DOHH2 (cell line): Measurements from ENCODE around the gene BRCA2.

Experiments
- H3F3A ChIP-seq: fragments of 200-600 bp; sonication (generic), shearing (Covaris generic); 2 replicates; pipeline ENCODE4 v1.6.0; 2016; ENCODE audit warnings: antibody characterized with exemption, mild to moderate bottlenecking; ENCODE audit not compliant: control insufficient read depth, insufficient read depth
- H3K27ac ChIP-seq: fragments of 200-600 bp; sonication (generic); 2 replicates; pipeline ENCODE4 v1.5.1; 2014; ENCODE audit warnings: low read depth, mild to moderate bottlenecking, low read length, moderate library complexity
- H3K27me3 ChIP-seq: fragments of 200-600 bp; sonication (generic); 2 replicates; pipeline ENCODE4 v1.6.1; 2014; ENCODE audit warnings: mild to moderate bottlenecking, low read length, mixed read lengths; ENCODE audit not compliant: control insufficient read depth
- H3K36me3 ChIP-seq: fragments of 200-600 bp; sonication (generic); 2 replicates; pipeline ENCODE4 v1.6.1; 2014; ENCODE audit warnings: mild to moderate bottlenecking, low read length, moderate library complexity, mixed read lengths; ENCODE audit not compliant: control insufficient read depth
- H3K4me1 ChIP-seq: fragments of 200-600 bp; sonication (generic); 2 replicates; pipeline ENCODE4 v1.6.1; 2014; ENCODE audit warnings: mild to moderate bottlenecking, low read length, mixed read lengths; ENCODE audit not compliant: control insufficient read depth
- H3K4me2 ChIP-seq: fragments of 200-600 bp; sonication (generic); 2 replicates; pipeline ENCODE4 v1.6.0; 2014; ENCODE audit warnings: mild to moderate bottlenecking, low read length, moderate library complexity
- H3K4me3 ChIP-seq: fragments of 200-600 bp; sonication (generic); 2 replicates; pipeline ENCODE4 v1.5.1; 2014; ENCODE audit warnings: mild to moderate bottlenecking, low read length, mixed read lengths
- H3K79me2 ChIP-seq: fragments of 200-600 bp; sonication (generic); 2 replicates; pipeline ENCODE4 v1.6.1; 2014; ENCODE audit warnings: mild to moderate bottlenecking, low read length, mixed read lengths; ENCODE audit not compliant: control insufficient read depth
- H3K9me2 ChIP-seq: fragments of 200-600 bp; sonication (generic); replicated peaks from 2 replicates; pipeline ENCODE4 v1.6.1; 2014; ENCODE audit warnings: mild to moderate bottlenecking, low read length, mixed read lengths; ENCODE audit not compliant: control insufficient read depth
- H3K9me3 ChIP-seq: fragments of 200-600 bp; sonication (generic); 2 replicates; pipeline ENCODE4 v1.6.1; 2014; ENCODE audit warnings: antibody characterized with exemption, low read length, mixed read lengths; ENCODE audit not compliant: control insufficient read depth, insufficient read depth
- H4K20me1 ChIP-seq: fragments of 200-600 bp; sonication (generic); 2 replicates; pipeline ENCODE4 v1.6.0; 2014; ENCODE audit warnings: low read depth, mild to moderate bottlenecking, antibody characterized with exemption, low read length, moderate library complexity; ENCODE audit not compliant: control insufficient read depth, insufficient read depth
- EZH2phosphoT487 ChIP-seq: fragments of 200-600 bp; sonication (generic); IDR thresholded peaks from 2 replicates; pipeline ENCODE4 v1.6.1; 2017; ENCODE audit warnings: borderline replicate concordance, mild to moderate bottlenecking, antibody characterized with exemption, low read length, moderate library complexity, mixed read lengths
- TF ChIP-seq, protein P1 (sequence below): fragments of 200-600 bp; sonication (generic); IDR thresholded peaks from one replicate; pipeline ENCODE4 v1.5.1; 2014; ENCODE audit warnings: antibody characterized with exemption, mild to moderate bottlenecking, low read depth, low read length; ENCODE audit not compliant: poor library complexity, severe bottlenecking

Gene BRCA2

DNA sequence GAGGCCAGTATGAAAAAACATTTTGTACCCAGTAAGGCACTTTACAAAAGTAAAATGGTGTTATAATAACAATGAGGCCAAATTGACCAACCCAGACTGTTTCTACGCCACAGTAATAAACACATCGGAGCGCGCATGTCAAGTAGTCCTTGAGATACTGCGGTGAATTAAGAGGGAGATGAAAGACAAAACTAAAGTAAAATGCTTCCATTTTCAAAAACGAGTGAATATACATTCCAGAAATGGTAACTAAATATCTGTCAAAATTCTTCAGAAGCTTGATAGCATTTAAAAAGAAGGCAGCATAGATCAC is 93.6 kb downstream of the BRCA2 start:
- Histone ChIP-seq H3K9me2 (no peaks in the 10 kb centered on the region), H3K36me3 (no peaks in the 10 kb centered on the region), H3K4me1 (no peaks in the 10 kb centered on the region), H3F3A (no peaks in the 10 kb centered on the region), H3K27ac (no peak overlapping the region), H3K4me2 (no peak overlapping the region), H3K9me3 (no peaks in the 10 kb centered on the region), H3K79me2 (no peaks in the 10 kb centered on the region), H3K4me3 (no peak overlapping the region), H3K27me3 (peaks cover 3% of the 10 kb centered on the region; the same call in 1 of the 2 replicates), H4K20me1 (no peaks in the 10 kb centered on the region)
- no peak for TF ChIP-seq EZH2phosphoT487
- TF ChIP-seq, protein P1, sequence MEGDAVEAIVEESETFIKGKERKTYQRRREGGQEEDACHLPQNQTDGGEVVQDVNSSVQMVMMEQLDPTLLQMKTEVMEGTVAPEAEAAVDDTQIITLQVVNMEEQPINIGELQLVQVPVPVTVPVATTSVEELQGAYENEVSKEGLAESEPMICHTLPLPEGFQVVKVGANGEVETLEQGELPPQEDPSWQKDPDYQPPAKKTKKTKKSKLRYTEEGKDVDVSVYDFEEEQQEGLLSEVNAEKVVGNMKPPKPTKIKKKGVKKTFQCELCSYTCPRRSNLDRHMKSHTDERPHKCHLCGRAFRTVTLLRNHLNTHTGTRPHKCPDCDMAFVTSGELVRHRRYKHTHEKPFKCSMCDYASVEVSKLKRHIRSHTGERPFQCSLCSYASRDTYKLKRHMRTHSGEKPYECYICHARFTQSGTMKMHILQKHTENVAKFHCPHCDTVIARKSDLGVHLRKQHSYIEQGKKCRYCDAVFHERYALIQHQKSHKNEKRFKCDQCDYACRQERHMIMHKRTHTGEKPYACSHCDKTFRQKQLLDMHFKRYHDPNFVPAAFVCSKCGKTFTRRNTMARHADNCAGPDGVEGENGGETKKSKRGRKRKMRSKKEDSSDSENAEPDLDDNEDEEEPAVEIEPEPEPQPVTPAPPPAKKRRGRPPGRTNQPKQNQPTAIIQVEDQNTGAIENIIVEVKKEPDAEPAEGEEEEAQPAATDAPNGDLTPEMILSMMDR: no peak

DNA sequence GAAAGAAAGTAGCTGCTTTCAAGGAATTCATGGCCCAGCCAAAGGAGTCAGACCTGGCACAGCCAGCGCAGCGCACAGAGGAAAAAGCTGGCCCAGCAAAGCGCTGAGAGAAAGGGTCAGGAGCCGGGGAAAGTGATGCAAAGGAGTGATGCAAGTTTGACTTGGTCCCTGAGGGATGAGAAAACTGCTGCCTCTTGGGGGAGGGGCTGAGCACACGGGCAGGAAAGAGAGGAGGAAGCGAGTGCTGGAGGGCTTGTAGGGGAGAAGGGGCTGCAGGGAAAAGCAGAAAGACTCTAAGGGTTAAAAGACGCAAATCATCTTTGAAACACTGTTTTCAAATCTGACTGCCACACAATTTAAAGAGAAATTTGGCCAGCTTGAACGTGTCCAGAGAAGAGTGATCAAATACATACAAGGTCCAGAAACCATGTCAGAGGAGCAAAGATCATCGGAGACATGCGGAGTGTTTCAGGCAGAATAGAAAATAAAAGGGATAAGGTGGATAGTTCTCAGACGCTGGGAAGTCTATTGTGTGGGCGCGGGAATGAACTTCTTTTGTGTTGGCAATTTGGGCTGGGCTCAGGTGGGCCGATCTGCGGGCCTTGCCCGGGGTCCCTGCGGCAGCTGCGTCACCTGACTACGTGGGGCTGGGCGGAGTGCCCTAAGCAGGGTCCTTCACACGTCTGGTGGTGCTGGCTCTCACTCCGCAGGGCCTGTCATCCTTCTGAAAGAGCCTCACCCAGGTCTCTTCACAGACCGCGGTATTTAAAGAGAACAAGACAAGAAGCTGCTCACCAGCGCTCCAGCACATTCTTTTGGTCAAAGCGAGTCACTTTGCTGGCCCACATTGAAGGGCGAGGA is 94.5 kb downstream of the BRCA2 start:
- Histone ChIP-seq H3K4me2 (no peak overlapping the region), H3K9me3 (no peaks in the 10 kb centered on the region), H3K27ac (no peak overlapping the region), H3K4me1 (no peaks in the 10 kb centered on the region), H3F3A (no peaks in the 10 kb centered on the region), H3K9me2 (no peaks in the 10 kb centered on the region), H3K79me2 (no peaks in the 10 kb centered on the region), H3K27me3 (peaks cover 3% of the 10 kb centered on the region; the same call in 1 of the 2 replicates), H4K20me1 (no peaks in the 10 kb centered on the region), H3K36me3 (no peaks in the 10 kb centered on the region), H3K4me3 (no peak overlapping the region)
- TF ChIP-seq, protein P1: no peak
- no peak for TF ChIP-seq EZH2phosphoT487

DNA sequence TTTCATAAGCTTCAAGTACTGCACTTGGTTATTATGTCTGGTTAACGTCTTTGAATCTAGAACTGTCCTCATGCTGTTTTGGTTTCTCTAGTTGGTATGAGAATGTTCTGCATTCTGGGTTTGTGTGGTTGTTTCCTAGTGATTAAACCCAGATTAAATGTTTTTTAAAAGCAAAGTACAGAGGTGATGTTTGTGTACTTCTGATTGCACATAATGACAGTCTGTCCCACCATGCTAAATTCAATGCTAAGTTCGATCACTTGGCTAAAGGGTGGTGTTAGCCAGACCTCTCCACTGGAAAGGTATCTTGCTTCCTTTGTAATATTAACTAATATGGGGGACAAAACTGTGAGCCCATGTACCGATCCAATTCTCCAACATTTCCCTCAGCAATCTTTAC is 98.0 kb downstream of the BRCA2 start:
- H3K27ac ChIP-seq: no peak overlapping the region
- H3K36me3 ChIP-seq: no peaks in the 10 kb centered on the region
- no peaks in the 10 kb centered on the region for H3F3A ChIP-seq
- H3K9me2 ChIP-seq: no peaks in the 10 kb centered on the region
- no peak overlapping the region for H3K4me2 ChIP-seq
- H4K20me1 ChIP-seq: no peaks in the 10 kb centered on the region
- H3K27me3 ChIP-seq: no peaks in the 10 kb centered on the region
- no peaks in the 10 kb centered on the region for H3K9me3 ChIP-seq
- TF ChIP-seq EZH2phosphoT487: no peak
- TF ChIP-seq, protein P1: no peak
- no peaks in the 10 kb centered on the region for H3K79me2 ChIP-seq
- H3K4me3 ChIP-seq: no peak overlapping the region
- H3K4me1 ChIP-seq: no peaks in the 10 kb centered on the region
